ENCODE measurements around the gene DGKD.

DNA sequence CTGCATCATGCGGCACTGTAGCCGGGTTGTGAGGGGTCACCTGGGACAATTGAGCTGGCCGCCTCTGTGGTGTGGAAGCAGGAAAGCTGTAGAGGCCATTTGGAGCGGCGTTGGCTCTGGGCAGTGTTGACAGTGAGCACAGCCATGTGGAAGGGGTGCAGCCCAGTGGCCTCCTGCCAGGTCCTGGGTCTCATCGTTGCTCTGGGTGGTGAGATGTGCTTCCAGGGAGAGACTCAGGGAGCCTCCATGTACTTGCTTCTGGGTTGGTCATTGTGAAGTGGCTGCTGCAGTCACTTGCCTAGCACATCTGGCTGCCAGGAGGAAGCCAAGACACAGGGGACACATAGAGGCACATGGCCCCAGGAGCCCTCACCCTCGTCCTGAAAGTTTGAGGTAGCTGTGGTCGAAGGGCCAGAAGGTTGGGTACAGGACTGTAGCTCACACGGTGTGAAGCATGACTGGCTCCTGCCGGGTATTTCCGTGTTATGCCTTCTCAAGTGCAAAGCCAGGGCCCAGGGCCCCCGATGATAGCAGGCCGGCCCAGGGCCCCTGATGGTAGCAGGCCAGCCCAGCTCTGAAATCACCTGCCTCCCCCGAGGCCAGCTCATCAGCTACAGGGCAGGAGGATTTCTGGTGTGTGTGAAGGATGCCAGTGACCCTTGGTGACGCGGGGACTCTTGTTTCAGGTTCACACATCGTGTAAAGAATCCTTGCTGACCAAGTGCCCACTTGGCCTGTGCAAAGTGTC lies 82.6 kb downstream of the DGKD start:
- TF ChIP-seq CTCF (IDR thresholded peaks at IDR 0.05; ENCODE audit: insufficient read depth, low read length), result no peak
- TF ChIP-seq POLR2AphosphoS5 (IDR thresholded peaks at IDR 0.05; ENCODE audit: low read depth), result no peak
- no peak for TF ChIP-seq GABPA (IDR thresholded peaks at IDR 0.05; ENCODE audit: low read depth)
